Endometrium (tissue), 2 donors: Measurements from ENCODE around the gene PARPBP.
"Not testable (repeated sequence)": the region's sequence is repeated elsewhere in the genome, so short reads cannot be mapped to it uniquely, and the experiment has no call there.

Experiments used
- FAIRE-seq: peaks from 2 replicates; lab custom pipeline; 2012; peaks lifted over from hg19 to GRCh38; lab: Jason Lieb, UNC
- donor health status: control.
- donor health status: control.

Gene PARPBP

GRCh38 chr12:102155206-102155605, 35.2 kb downstream of the PARPBP start:
- not testable (repeated sequence) for FAIRE-seq

GRCh38 chr12:102163383-102163782, 43.4 kb downstream of the PARPBP start:
- no peak for FAIRE-seq

GRCh38 chr12:102167821-102168604, 48.0 kb downstream of the PARPBP start:
- FAIRE-seq = no peak

- FAIRE-seq = no peak
Observed at GRCh38 chr12:102169922-102170621, 50.1 kb downstream of the PARPBP start.

- no peak for FAIRE-seq
Observed at GRCh38 chr12:102171951-102172350, 52.0 kb downstream of the PARPBP start.

- FAIRE-seq = no peak
Observed at GRCh38 chr12:102172436-102172835, 52.5 kb downstream of the PARPBP start.

- no peak for FAIRE-seq
Observed at GRCh38 chr12:102174117-102174516, 54.1 kb downstream of the PARPBP start.

- no peak for FAIRE-seq
Observed at GRCh38 chr12:102174761-102175160, 54.8 kb downstream of the PARPBP start.

- FAIRE-seq = no peak
Observed at GRCh38 chr12:102182635-102183034, 62.7 kb downstream of the PARPBP start.

GRCh38 chr12:102195826-102196225, 75.8 kb downstream of the PARPBP start:
- no peak for FAIRE-seq

- FAIRE-seq = no peak
Observed at GRCh38 chr12:102197789-102198188, 77.8 kb downstream of the PARPBP start, which contains the start of gene PMCH. Gene PMCH (minus strand): TSS chr12:102197833. CDS start chr12:102197770, 63 bp downstream.

- FAIRE-seq = no peak
Observed at GRCh38 chr12:102201436-102202061, 81.6 kb downstream of the PARPBP start.

GRCh38 chr12:102202556-102202955, 82.6 kb downstream of the PARPBP start:
- no peak for FAIRE-seq

GRCh38 chr12:102204025-102204424, 84.0 kb downstream of the PARPBP start:
- no peak for FAIRE-seq

GRCh38 chr12:102215992-102216691, 96.2 kb downstream of the PARPBP start:
- no peak for FAIRE-seq

GRCh38 chr12:102220736-102221135, 100.8 kb downstream of the PARPBP start:
- no peak for FAIRE-seq

GRCh38 chr12:102227954-102228353, 108.0 kb downstream of the PARPBP start:
- no peak for FAIRE-seq

GRCh38 chr12:102232036-102232435, 112.1 kb downstream of the PARPBP start:
- FAIRE-seq = no peak

- peak; percentile 86 for FAIRE-seq
Observed at GRCh38 chr12:102232446-102232845, 112.5 kb downstream of the PARPBP start.

GRCh38 chr12:102234599-102234998, 114.6 kb downstream of the PARPBP start:
- FAIRE-seq = no peak

GRCh38 chr12:102240859-102241258, 120.9 kb downstream of the PARPBP start:
- FAIRE-seq = not testable (repeated sequence)
